ENCODE measurements around the gene DLG3.
"Not testable (repeated sequence)": the region's sequence is repeated elsewhere in the genome, so short reads cannot be mapped to it uniquely, and the experiment has no call there.

The DLG3 gene

DNA sequence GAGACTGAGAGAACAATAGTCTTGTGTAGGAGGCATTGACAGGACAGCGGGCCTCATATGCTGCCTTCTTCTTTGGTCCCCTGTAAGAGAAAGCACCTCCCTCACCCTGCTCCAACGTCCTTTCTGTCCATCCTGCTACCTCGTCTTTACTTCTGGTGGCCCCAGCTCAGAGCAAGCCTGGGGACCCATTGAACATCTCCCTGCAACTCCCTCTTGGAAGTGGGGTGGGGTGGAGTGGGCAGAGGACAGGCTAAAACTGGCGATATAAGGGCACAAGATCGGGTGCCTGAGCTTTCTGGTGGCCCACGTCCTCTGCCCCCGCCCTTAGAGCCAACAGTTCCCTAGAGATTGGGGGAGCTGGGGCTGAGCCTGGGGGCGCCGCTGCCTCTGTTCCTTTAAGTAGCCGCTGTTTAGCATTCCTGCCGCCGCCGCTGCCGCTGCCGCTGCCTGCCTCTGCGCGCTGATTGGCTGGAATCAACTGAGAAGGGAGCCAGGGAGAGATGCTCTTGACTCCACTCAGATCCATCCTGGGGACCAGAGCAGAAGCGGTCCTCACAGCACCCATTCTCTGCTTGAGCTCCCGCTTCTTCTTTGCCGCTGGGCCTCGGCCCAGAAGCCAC lies at the start of gene DLG3:
Gene DLG3 (plus strand): TSS at position 510 of the 620 bp plus-strand sequence. CDS start 367 bp downstream, outside the sequence.
- no peaks in the 10 kb centered on the region for H3K36me3 ChIP-seq (ENCODE audit: control insufficient read depth, low read depth, low read length)
- H3K4me3 ChIP-seq (ENCODE audit: low read length): peak within 1 kb of the TSS; percentile 30
- H3K9ac ChIP-seq (ENCODE audit: low read length): no peak within 1 kb of the TSS

GRCh38 chrX:70398899-70399298 lies 45.7 kb upstream of the DLG3 start:
- no peak overlapping the region for H3K27ac ChIP-seq (ENCODE audit: low read length)
- H3K36me3 ChIP-seq (ENCODE audit: control insufficient read depth, low read depth, low read length): peaks cover 39% of the 10 kb centered on the region
- no peak overlapping the region for H3K9ac ChIP-seq (ENCODE audit: low read length)
- H3K9me3 ChIP-seq (ENCODE audit: control insufficient read depth, low read depth, low read length): peaks cover 26% of the 10 kb centered on the region
- no peaks in the 10 kb centered on the region for H3K27me3 ChIP-seq (ENCODE audit: control insufficient read depth, insufficient read depth, low read length)
- no peak overlapping the region for H3K4me3 ChIP-seq (ENCODE audit: low read length)
- H3K4me1 ChIP-seq (ENCODE audit: control insufficient read depth, low read depth, low read length): no peaks in the 10 kb centered on the region

More for the DNA sequence above, at the start of gene DLG3:
- H3K27ac ChIP-seq (ENCODE audit: low read length): no peak within 1 kb of the TSS
- peaks cover 5% of the 10 kb centered on the region for H3K9me3 ChIP-seq (ENCODE audit: control insufficient read depth, low read depth, low read length)
- no peaks in the 10 kb centered on the region for H3K4me1 ChIP-seq (ENCODE audit: control insufficient read depth, low read depth, low read length)
- peaks cover 11% of the 10 kb centered on the region for H3K27me3 ChIP-seq (ENCODE audit: control insufficient read depth, insufficient read depth, low read length)

- H3K9ac ChIP-seq (ENCODE audit: low read length); H3K27ac ChIP-seq (ENCODE audit: low read length); H3K27me3 ChIP-seq (ENCODE audit: control insufficient read depth, insufficient read depth, low read length); H3K4me3 ChIP-seq (ENCODE audit: low read length); H3K4me1 ChIP-seq (ENCODE audit: control insufficient read depth, low read depth, low read length): not testable (repeated sequence)
- Histone ChIP-seq H3K9me3 (ENCODE audit: control insufficient read depth, low read depth, low read length) (peaks cover 25% of the 10 kb centered on the region), H3K36me3 (ENCODE audit: control insufficient read depth, low read depth, low read length) (peaks cover 51% of the 10 kb centered on the region)
These were observed 44.5 kb upstream of the DLG3 start for GRCh38 chrX:70400181-70400580.

DNA sequence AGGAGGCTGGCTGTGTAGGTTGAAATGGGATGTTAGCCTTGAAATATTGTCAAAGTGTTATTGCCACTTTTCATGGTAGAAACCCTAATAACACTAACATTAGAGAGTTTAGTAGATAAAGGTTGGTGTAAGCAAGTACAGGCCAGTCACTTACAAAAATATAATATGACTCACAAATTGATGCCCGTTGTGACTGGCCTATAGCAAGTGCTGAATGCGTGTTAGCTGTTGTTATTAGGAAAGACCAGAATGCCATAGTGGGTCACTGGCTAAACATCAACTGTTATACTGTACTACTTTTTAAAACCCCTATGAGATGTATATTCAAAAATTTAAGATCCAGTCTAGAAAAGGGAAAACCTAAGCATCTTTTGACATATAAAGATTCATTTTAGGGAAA lies 41.9 kb upstream of the DLG3 start:
- Histone ChIP-seq H3K9me3 (ENCODE audit: control insufficient read depth, low read depth, low read length) (peaks cover 20% of the 10 kb centered on the region), H3K36me3 (ENCODE audit: control insufficient read depth, low read depth, low read length) (peaks cover 53% of the 10 kb centered on the region), H3K9ac (ENCODE audit: low read length) (no peak overlapping the region), H3K4me3 (ENCODE audit: low read length) (no peak overlapping the region), H3K27ac (ENCODE audit: low read length) (no peak overlapping the region), H3K4me1 (ENCODE audit: control insufficient read depth, low read depth, low read length) (no peaks in the 10 kb centered on the region), H3K27me3 (ENCODE audit: control insufficient read depth, insufficient read depth, low read length) (no peaks in the 10 kb centered on the region)

DNA sequence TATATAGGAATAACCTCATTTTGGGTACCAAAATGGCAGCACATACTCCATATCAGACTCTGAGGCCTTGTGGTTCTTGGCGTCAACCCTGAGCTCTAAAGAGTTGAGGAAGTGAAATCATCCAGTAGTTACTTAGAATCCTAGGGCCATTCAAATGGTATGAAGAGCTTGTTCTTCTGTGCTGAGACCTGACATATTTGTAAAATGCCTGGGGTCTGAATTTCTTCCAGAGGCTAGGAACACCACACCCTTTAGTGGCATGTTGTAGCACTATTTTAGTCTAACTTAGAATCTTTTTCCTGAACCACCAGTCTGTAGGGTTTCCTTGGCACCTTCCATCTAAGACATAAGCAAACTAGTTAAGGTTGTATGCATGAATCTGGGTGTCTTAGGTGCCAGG lies 39.6 kb upstream of the DLG3 start:
- H3K4me3 ChIP-seq (ENCODE audit: low read length): no peak overlapping the region
- H3K27ac ChIP-seq (ENCODE audit: low read length): no peak overlapping the region
- no peaks in the 10 kb centered on the region for H3K4me1 ChIP-seq (ENCODE audit: control insufficient read depth, low read depth, low read length)
- H3K9ac ChIP-seq (ENCODE audit: low read length): no peak overlapping the region
- H3K9me3 ChIP-seq (ENCODE audit: control insufficient read depth, low read depth, low read length): peaks cover 20% of the 10 kb centered on the region
- peaks cover 57% of the 10 kb centered on the region for H3K36me3 ChIP-seq (ENCODE audit: control insufficient read depth, low read depth, low read length)
- H3K27me3 ChIP-seq (ENCODE audit: control insufficient read depth, insufficient read depth, low read length): no peaks in the 10 kb centered on the region

- Histone ChIP-seq H3K4me1 (ENCODE audit: control insufficient read depth, low read depth, low read length) (no peaks in the 10 kb centered on the region), H3K27ac (ENCODE audit: low read length) (no peak overlapping the region), H3K9ac (ENCODE audit: low read length) (no peak overlapping the region), H3K36me3 (ENCODE audit: control insufficient read depth, low read depth, low read length) (peaks cover 18% of the 10 kb centered on the region), H3K4me3 (ENCODE audit: low read length) (no peak overlapping the region), H3K27me3 (ENCODE audit: control insufficient read depth, insufficient read depth, low read length) (no peaks in the 10 kb centered on the region), H3K9me3 (ENCODE audit: control insufficient read depth, low read depth, low read length) (no peaks in the 10 kb centered on the region)
These were observed 33.7 kb upstream of the DLG3 start for GRCh38 chrX:70410921-70411320.

DNA sequence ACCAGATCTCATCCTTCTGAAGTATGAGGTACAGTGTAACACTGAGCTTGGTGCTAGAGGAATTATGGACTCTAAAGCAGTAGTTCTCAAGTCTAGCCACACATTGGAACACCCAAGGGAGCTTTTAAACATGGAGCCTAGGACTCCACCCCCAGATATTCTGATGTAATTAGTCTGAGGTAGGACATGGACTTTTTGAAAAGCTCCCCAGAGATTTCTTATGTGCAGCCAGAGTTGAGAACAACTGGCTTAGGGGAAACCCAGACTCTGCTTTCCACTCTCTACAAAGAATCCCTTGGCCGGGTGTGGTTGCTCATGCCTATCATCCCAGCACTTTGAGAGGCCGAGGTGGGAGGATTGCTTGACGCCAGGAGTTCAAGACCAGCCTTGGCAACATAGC lies 33.2 kb upstream of the DLG3 start:
- Histone ChIP-seq H3K36me3 (ENCODE audit: control insufficient read depth, low read depth, low read length) (peaks cover 13% of the 10 kb centered on the region), H3K9ac (ENCODE audit: low read length) (no peak overlapping the region), H3K27me3 (ENCODE audit: control insufficient read depth, insufficient read depth, low read length) (no peaks in the 10 kb centered on the region), H3K9me3 (ENCODE audit: control insufficient read depth, low read depth, low read length) (no peaks in the 10 kb centered on the region), H3K27ac (ENCODE audit: low read length) (no peak overlapping the region), H3K4me1 (ENCODE audit: control insufficient read depth, low read depth, low read length) (no peaks in the 10 kb centered on the region), H3K4me3 (ENCODE audit: low read length) (no peak overlapping the region)

- peaks cover 16% of the 10 kb centered on the region for H3K36me3 ChIP-seq (ENCODE audit: control insufficient read depth, low read depth, low read length)
- H3K9me3 ChIP-seq (ENCODE audit: control insufficient read depth, low read depth, low read length): peaks cover 5% of the 10 kb centered on the region
- H3K27ac ChIP-seq (ENCODE audit: low read length): peak overlapping the region; percentile 19
- H3K9ac ChIP-seq (ENCODE audit: low read length): no peak overlapping the region
- no peaks in the 10 kb centered on the region for H3K27me3 ChIP-seq (ENCODE audit: control insufficient read depth, insufficient read depth, low read length)
- H3K4me1 ChIP-seq (ENCODE audit: control insufficient read depth, low read depth, low read length): peaks cover 9% of the 10 kb centered on the region
- H3K4me3 ChIP-seq (ENCODE audit: low read length): peak overlapping the region; percentile 77
These were observed 23.0 kb upstream of the DLG3 start for GRCh38 chrX:70421618-70422017.

GRCh38 chrX:70422851-70423341 lies 21.7 kb upstream of the DLG3 start, which contains the start of gene GDPD2:
Gene GDPD2, plus strand, starts transcription at chrX:70423314. Its CDS starts 1,671 bp downstream, at chrX:70424985.
- peak within 1 kb of the TSS; percentile 76 for H3K9ac ChIP-seq (ENCODE audit: low read length)
- H3K4me3 ChIP-seq (ENCODE audit: low read length): peak within 1 kb of the TSS; percentile 77
- peaks cover 9% of the 10 kb centered on the region for H3K4me1 ChIP-seq (ENCODE audit: control insufficient read depth, low read depth, low read length)
- peaks cover 20% of the 10 kb centered on the region for H3K36me3 ChIP-seq (ENCODE audit: control insufficient read depth, low read depth, low read length)
- peak within 1 kb of the TSS; percentile 35 for H3K27ac ChIP-seq (ENCODE audit: low read length)
- peaks cover 5% of the 10 kb centered on the region for H3K9me3 ChIP-seq (ENCODE audit: control insufficient read depth, low read depth, low read length)
- H3K27me3 ChIP-seq (ENCODE audit: control insufficient read depth, insufficient read depth, low read length): no peaks in the 10 kb centered on the region

DNA sequence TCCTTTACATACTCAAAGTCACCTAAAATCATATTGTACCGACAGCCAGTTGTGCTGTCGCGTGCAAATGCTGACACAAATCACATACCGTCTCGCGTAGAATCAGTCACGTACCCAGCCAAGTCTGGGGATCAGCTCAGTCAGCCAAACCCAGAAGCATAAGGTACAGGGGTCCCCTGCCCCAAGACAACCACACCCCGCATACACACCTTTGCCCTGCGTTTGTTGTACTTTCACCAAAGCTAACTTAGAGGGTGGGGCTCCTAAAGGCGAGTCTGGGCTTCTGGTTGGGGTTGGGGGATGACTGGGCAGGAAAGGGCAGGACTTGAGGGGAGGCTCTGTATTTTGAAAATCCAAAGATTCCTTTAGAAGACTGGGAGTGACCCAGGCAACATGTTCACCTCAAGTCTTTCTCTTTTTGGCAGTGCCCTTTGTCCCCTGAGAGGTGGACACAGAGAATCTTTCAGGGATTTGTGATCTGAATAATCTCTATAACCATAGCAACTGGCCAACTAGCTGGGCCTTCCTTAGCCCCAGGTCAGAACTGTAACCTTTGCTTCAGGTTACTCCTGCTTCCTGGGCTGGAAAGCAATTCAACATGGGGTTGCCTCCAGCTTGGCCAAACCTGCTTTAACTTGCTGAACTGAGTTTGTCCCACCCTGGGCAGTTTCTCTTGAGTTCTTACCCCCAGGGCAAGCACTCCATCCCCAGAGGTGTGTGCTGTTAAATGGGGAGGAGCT lies 20.5 kb upstream of the DLG3 start:
- H3K27me3 ChIP-seq (ENCODE audit: control insufficient read depth, insufficient read depth, low read length): no peaks in the 10 kb centered on the region
- peaks cover 24% of the 10 kb centered on the region for H3K36me3 ChIP-seq (ENCODE audit: control insufficient read depth, low read depth, low read length)
- H3K9ac ChIP-seq (ENCODE audit: low read length): peak overlapping the region; percentile 76
- H3K4me1 ChIP-seq (ENCODE audit: control insufficient read depth, low read depth, low read length): peaks cover 9% of the 10 kb centered on the region
- H3K4me3 ChIP-seq (ENCODE audit: low read length): peak overlapping the region; percentile 77
- no peak overlapping the region for H3K27ac ChIP-seq (ENCODE audit: low read length)
- H3K9me3 ChIP-seq (ENCODE audit: control insufficient read depth, low read depth, low read length): no peaks in the 10 kb centered on the region

- Histone ChIP-seq H3K36me3 (ENCODE audit: control insufficient read depth, low read depth, low read length) (peaks cover 17% of the 10 kb centered on the region), H3K9ac (ENCODE audit: low read length) (no peak overlapping the region), H3K9me3 (ENCODE audit: control insufficient read depth, low read depth, low read length) (no peaks in the 10 kb centered on the region), H3K27me3 (ENCODE audit: control insufficient read depth, insufficient read depth, low read length) (no peaks in the 10 kb centered on the region), H3K27ac (ENCODE audit: low read length) (no peak overlapping the region), H3K4me1 (ENCODE audit: control insufficient read depth, low read depth, low read length) (peaks cover 9% of the 10 kb centered on the region), H3K4me3 (ENCODE audit: low read length) (peak overlapping the region; percentile 77)
These were observed 19.8 kb upstream of the DLG3 start for GRCh38 chrX:70424801-70425200.
